Measurements from ENCODE around the gene PITX1. TPM values are rescaled to one million over a fixed set of nuclear protein-coding genes. Genes with fewer than 3 reads are reported as not detected.
A peak's percentile ranks its signal among the peaks of the same experiment; 100 is the strongest.

Gene PITX1
- total RNA-seq, 1 donor from 2014 or later = not detected

- Mint-ChIP-seq H3K9me3 (peaks cover 5% of the 10 kb centered on the region), H3K27me3 (peaks cover 56% of the 10 kb centered on the region), H3K4me3 (peak overlapping the region; percentile 5), H3K36me3 (ENCODE audit: low read depth) (no peaks in the 10 kb centered on the region), H3K4me1 (peaks cover 39% of the 10 kb centered on the region), H3K27ac (peak overlapping the region; percentile 57)
- intact Hi-C loops (cut with micrococcal nuclease) = loop anchor here (5.0 kb wide), 2 partner anchors 163 to 463 kb away; no protein-coding TSS in a partner anchor
- ChIA-PET CTCF (no interaction called here), POLR2A (interaction anchor here (2.0 kb wide), 1 partner anchor 23 kb away, joined by 8 read pairs; no protein-coding TSS in a partner anchor)
- no peak for DNase-seq
- ATAC-seq (ENCODE audit: low read depth) = no peak
- TF ChIP-seq CTCF (IDR thresholded peaks at IDR 0.05) = no peak
Measured at GRCh38 chr5:135029477-135030122, 4.4 kb downstream of the PITX1 start.

- ChIA-PET CTCF (no interaction called here), POLR2A (no interaction called here)
- H3K36me3 Mint-ChIP-seq (ENCODE audit: low read depth) = no peaks in the 10 kb centered on the region
- no peak for TF ChIP-seq CTCF (IDR thresholded peaks at IDR 0.05)
- peak overlapping the region; percentile 28 for H3K4me3 Mint-ChIP-seq
- H3K9me3 Mint-ChIP-seq = peaks cover 5% of the 10 kb centered on the region
- H3K27ac Mint-ChIP-seq = peak overlapping the region; percentile 57
- peaks cover 54% of the 10 kb centered on the region for H3K27me3 Mint-ChIP-seq
- H3K4me1 Mint-ChIP-seq = peaks cover 37% of the 10 kb centered on the region
- DNase-seq (no peak), ATAC-seq (ENCODE audit: low read depth) (no peak)
- intact Hi-C loops (cut with micrococcal nuclease) = no loop called here
Measured at GRCh38 chr5:135028791-135029476, 5.1 kb downstream of the PITX1 start.

- H3K4me3 Mint-ChIP-seq = peak overlapping the region; percentile 8
- peaks cover 53% of the 10 kb centered on the region for H3K27me3 Mint-ChIP-seq
- H3K36me3 Mint-ChIP-seq (ENCODE audit: low read depth) = no peaks in the 10 kb centered on the region
- no peak for DNase-seq
- peaks cover 5% of the 10 kb centered on the region for H3K9me3 Mint-ChIP-seq
- ChIA-PET POLR2A (no interaction called here), CTCF (no interaction called here)
- intact Hi-C loops (cut with micrococcal nuclease) = no loop called here
- no peak for TF ChIP-seq CTCF (IDR thresholded peaks at IDR 0.05)
- peaks cover 33% of the 10 kb centered on the region for H3K4me1 Mint-ChIP-seq
- H3K27ac Mint-ChIP-seq = no peak overlapping the region
- ATAC-seq (ENCODE audit: low read depth) = no peak
Measured at GRCh38 chr5:135027697-135028615, 6.1 kb downstream of the PITX1 start.

- H3K36me3 Mint-ChIP-seq (ENCODE audit: low read depth) = no peaks in the 10 kb centered on the region
- peaks cover 30% of the 10 kb centered on the region for H3K4me1 Mint-ChIP-seq
- POLR2A ChIA-PET = no interaction called here
- TF ChIP-seq CTCF (IDR thresholded peaks at IDR 0.05) = no peak
- H3K4me3 Mint-ChIP-seq = peak overlapping the region; percentile 8
- H3K27me3 Mint-ChIP-seq = peaks cover 51% of the 10 kb centered on the region
- DNase-seq (no peak), ATAC-seq (ENCODE audit: low read depth) (no peak)
- CTCF ChIA-PET = no interaction called here
- intact Hi-C loops (cut with micrococcal nuclease) = no loop called here
- peaks cover 5% of the 10 kb centered on the region for H3K9me3 Mint-ChIP-seq
- H3K27ac Mint-ChIP-seq = no peak overlapping the region
Measured at GRCh38 chr5:135027266-135027696, 6.7 kb downstream of the PITX1 start.

Data from activated B cell treated with CpG ODN at 0.5 μM for 24 hours (primary cell).